Measurements from ENCODE around the gene MYO1C.

Gene MYO1C

GRCh38 chr17:1506649-1507267 lies 14.3 kb upstream of the MYO1C start:
- H3K27ac ChIP-seq (ENCODE audit: low read length) = no peak overlapping the region
- H3K36me3 ChIP-seq (ENCODE audit: control insufficient read depth in 2 of 2, insufficient read depth in 2 of 2, low read length in 2 of 2) = peaks cover 14 to 31% of the 10 kb centered on the region in 2 donors
- peaks cover 10% of the 10 kb centered on the region for H3K4me1 ChIP-seq (ENCODE audit: control insufficient read depth, insufficient read depth, low read length)
- H3K9me3 ChIP-seq (ENCODE audit: control insufficient read depth in 2 of 2, low read length in 2 of 2) = no peaks in the 10 kb centered on the region
- H3K4me3 ChIP-seq (ENCODE audit: low read length in 2 of 2) = no peak overlapping the region
- H3K9ac ChIP-seq (ENCODE audit: low read length in 2 of 2) = no peak overlapping the region
- no peaks in the 10 kb centered on the region for H3K27me3 ChIP-seq (ENCODE audit: control insufficient read depth in 1 of 2, insufficient read depth in 2 of 2, low read length in 2 of 2)

GRCh38 chr17:1505586-1505985 lies 13.1 kb upstream of the MYO1C start:
- Histone ChIP-seq H3K9me3 (ENCODE audit: control insufficient read depth in 2 of 2, low read length in 2 of 2) (no peaks in the 10 kb centered on the region), H3K27me3 (ENCODE audit: control insufficient read depth in 1 of 2, insufficient read depth in 2 of 2, low read length in 2 of 2) (no peaks in the 10 kb centered on the region), H3K27ac (ENCODE audit: low read length) (no peak overlapping the region), H3K36me3 (ENCODE audit: control insufficient read depth in 2 of 2, insufficient read depth in 2 of 2, low read length in 2 of 2) (peaks cover 14 to 31% of the 10 kb centered on the region in 2 donors), H3K4me3 (ENCODE audit: low read length in 2 of 2) (no peak overlapping the region), H3K4me1 (ENCODE audit: control insufficient read depth, insufficient read depth, low read length) (no peaks in the 10 kb centered on the region), H3K9ac (ENCODE audit: low read length in 2 of 2) (no peak overlapping the region)

- Histone ChIP-seq H3K9ac (ENCODE audit: low read length in 2 of 2) (no peak overlapping the region), H3K4me1 (ENCODE audit: control insufficient read depth, insufficient read depth, low read length) (no peaks in the 10 kb centered on the region), H3K36me3 (ENCODE audit: control insufficient read depth in 2 of 2, insufficient read depth in 2 of 2, low read length in 2 of 2) (peaks cover 14 to 33% of the 10 kb centered on the region in 2 donors), H3K27ac (ENCODE audit: low read length) (no peak overlapping the region), H3K9me3 (ENCODE audit: control insufficient read depth in 2 of 2, low read length in 2 of 2) (no peaks in the 10 kb centered on the region), H3K27me3 (ENCODE audit: control insufficient read depth in 1 of 2, insufficient read depth in 2 of 2, low read length in 2 of 2) (no peaks in the 10 kb centered on the region), H3K4me3 (ENCODE audit: low read length in 2 of 2) (no peak overlapping the region)
Measured at GRCh38 chr17:1504866-1505265, 12.4 kb upstream of the MYO1C start.

GRCh38 chr17:1503699-1504098 lies 11.2 kb upstream of the MYO1C start:
- no peaks in the 10 kb centered on the region for H3K9me3 ChIP-seq (ENCODE audit: control insufficient read depth in 2 of 2, low read length in 2 of 2)
- H3K27me3 ChIP-seq (ENCODE audit: control insufficient read depth in 1 of 2, insufficient read depth in 2 of 2, low read length in 2 of 2) = no peaks in the 10 kb centered on the region
- H3K27ac ChIP-seq (ENCODE audit: low read length) = no peak overlapping the region
- no peak overlapping the region for H3K4me3 ChIP-seq (ENCODE audit: low read length in 2 of 2)
- no peak overlapping the region for H3K9ac ChIP-seq (ENCODE audit: low read length in 2 of 2)
- H3K4me1 ChIP-seq (ENCODE audit: control insufficient read depth, insufficient read depth, low read length) = no peaks in the 10 kb centered on the region
- peaks cover 9 to 27% of the 10 kb centered on the region in 2 donors for H3K36me3 ChIP-seq (ENCODE audit: control insufficient read depth in 2 of 2, insufficient read depth in 2 of 2, low read length in 2 of 2)

- Histone ChIP-seq H3K27ac (ENCODE audit: low read length) (no peak overlapping the region), H3K9me3 (ENCODE audit: control insufficient read depth in 2 of 2, low read length in 2 of 2) (no peaks in the 10 kb centered on the region), H3K4me1 (ENCODE audit: control insufficient read depth, insufficient read depth, low read length) (peaks cover 29% of the 10 kb centered on the region), H3K36me3 (ENCODE audit: control insufficient read depth in 2 of 2, insufficient read depth in 2 of 2, low read length in 2 of 2) (peaks cover 0 to 17% of the 10 kb centered on the region in 2 donors), H3K9ac (ENCODE audit: low read length in 2 of 2) (no peak overlapping the region), H3K27me3 (ENCODE audit: control insufficient read depth in 1 of 2, insufficient read depth in 2 of 2, low read length in 2 of 2) (no peaks in the 10 kb centered on the region), H3K4me3 (ENCODE audit: low read length in 2 of 2) (no peak overlapping the region)
Measured at GRCh38 chr17:1498869-1499268, 6.4 kb upstream of the MYO1C start.

GRCh38 chr17:1498233-1498632 lies 5.7 kb upstream of the MYO1C start:
- no peaks in the 10 kb centered on the region for H3K27me3 ChIP-seq (ENCODE audit: control insufficient read depth in 1 of 2, insufficient read depth in 2 of 2, low read length in 2 of 2)
- no peaks in the 10 kb centered on the region for H3K9me3 ChIP-seq (ENCODE audit: control insufficient read depth in 2 of 2, low read length in 2 of 2)
- peaks cover 36% of the 10 kb centered on the region for H3K4me1 ChIP-seq (ENCODE audit: control insufficient read depth, insufficient read depth, low read length)
- H3K9ac ChIP-seq (ENCODE audit: low read length in 2 of 2) = no peak overlapping the region
- H3K36me3 ChIP-seq (ENCODE audit: control insufficient read depth in 2 of 2, insufficient read depth in 2 of 2, low read length in 2 of 2) = peaks cover 0 to 15% of the 10 kb centered on the region in 2 donors
- H3K27ac ChIP-seq (ENCODE audit: low read length) = no peak overlapping the region
- no peak overlapping the region for H3K4me3 ChIP-seq (ENCODE audit: low read length in 2 of 2)

- H3K9ac ChIP-seq (ENCODE audit: low read length in 2 of 2) = no peak overlapping the region
- H3K36me3 ChIP-seq (ENCODE audit: control insufficient read depth in 2 of 2, insufficient read depth in 2 of 2, low read length in 2 of 2) = peaks cover 0 to 15% of the 10 kb centered on the region in 2 donors
- no peaks in the 10 kb centered on the region for H3K27me3 ChIP-seq (ENCODE audit: control insufficient read depth in 1 of 2, insufficient read depth in 2 of 2, low read length in 2 of 2)
- no peak overlapping the region for H3K27ac ChIP-seq (ENCODE audit: low read length)
- no peak overlapping the region for H3K4me3 ChIP-seq (ENCODE audit: low read length in 2 of 2)
- H3K4me1 ChIP-seq (ENCODE audit: control insufficient read depth, insufficient read depth, low read length) = peaks cover 40% of the 10 kb centered on the region
- no peaks in the 10 kb centered on the region for H3K9me3 ChIP-seq (ENCODE audit: control insufficient read depth in 2 of 2, low read length in 2 of 2)
Measured at GRCh38 chr17:1497831-1498230, 5.3 kb upstream of the MYO1C start.

- Histone ChIP-seq H3K36me3 (ENCODE audit: control insufficient read depth in 2 of 2, insufficient read depth in 2 of 2, low read length in 2 of 2) (peaks cover 0 to 15% of the 10 kb centered on the region in 2 donors), H3K27ac (ENCODE audit: low read length) (peak overlapping the region; percentile 84), H3K27me3 (ENCODE audit: control insufficient read depth in 1 of 2, insufficient read depth in 2 of 2, low read length in 2 of 2) (no peaks in the 10 kb centered on the region), H3K9ac (ENCODE audit: low read length in 2 of 2) (no peak overlapping the region), H3K4me1 (ENCODE audit: control insufficient read depth, insufficient read depth, low read length) (peaks cover 49% of the 10 kb centered on the region), H3K4me3 (ENCODE audit: low read length in 2 of 2) (no peak overlapping the region), H3K9me3 (ENCODE audit: control insufficient read depth in 2 of 2, low read length in 2 of 2) (no peaks in the 10 kb centered on the region)
Measured at GRCh38 chr17:1496869-1497268, 4.4 kb upstream of the MYO1C start.

GRCh38 chr17:1495265-1495989 lies 2.9 kb upstream of the MYO1C start:
- H3K9ac ChIP-seq (ENCODE audit: low read length in 2 of 2) = peak overlapping the region; percentile 21 to 39
- no peaks in the 10 kb centered on the region for H3K9me3 ChIP-seq (ENCODE audit: control insufficient read depth in 2 of 2, low read length in 2 of 2)
- H3K36me3 ChIP-seq (ENCODE audit: control insufficient read depth in 2 of 2, insufficient read depth in 2 of 2, low read length in 2 of 2) = peaks cover 0 to 15% of the 10 kb centered on the region in 2 donors
- H3K4me3 ChIP-seq (ENCODE audit: low read length in 2 of 2) = peak overlapping the region; percentile 17 to 54
- H3K27me3 ChIP-seq (ENCODE audit: control insufficient read depth in 1 of 2, insufficient read depth in 2 of 2, low read length in 2 of 2) = no peaks in the 10 kb centered on the region
- peaks cover 58% of the 10 kb centered on the region for H3K4me1 ChIP-seq (ENCODE audit: control insufficient read depth, insufficient read depth, low read length)
- H3K27ac ChIP-seq (ENCODE audit: low read length) = peak overlapping the region; percentile 84

GRCh38 chr17:1494736-1495253 lies 2.3 kb upstream of the MYO1C start:
- Histone ChIP-seq H3K27me3 (ENCODE audit: control insufficient read depth in 1 of 2, insufficient read depth in 2 of 2, low read length in 2 of 2) (no peaks in the 10 kb centered on the region), H3K36me3 (ENCODE audit: control insufficient read depth in 2 of 2, insufficient read depth in 2 of 2, low read length in 2 of 2) (peaks cover 0 to 14% of the 10 kb centered on the region in 2 donors), H3K27ac (ENCODE audit: low read length) (peak overlapping the region; percentile 84), H3K9me3 (ENCODE audit: control insufficient read depth in 2 of 2, low read length in 2 of 2) (no peaks in the 10 kb centered on the region), H3K4me1 (ENCODE audit: control insufficient read depth, insufficient read depth, low read length) (peaks cover 64% of the 10 kb centered on the region), H3K4me3 (ENCODE audit: low read length in 2 of 2) (peak overlapping the region; percentile 17 to 54), H3K9ac (ENCODE audit: low read length in 2 of 2) (peak overlapping the region; percentile 21 to 39)

GRCh38 chr17:1494203-1494602 lies 1.7 kb upstream of the MYO1C start:
- Histone ChIP-seq H3K9me3 (ENCODE audit: control insufficient read depth in 2 of 2, low read length in 2 of 2) (no peaks in the 10 kb centered on the region), H3K27ac (ENCODE audit: low read length) (peak overlapping the region; percentile 84), H3K36me3 (ENCODE audit: control insufficient read depth in 2 of 2, insufficient read depth in 2 of 2, low read length in 2 of 2) (peaks cover 0 to 14% of the 10 kb centered on the region in 2 donors), H3K4me3 (ENCODE audit: low read length in 2 of 2) (no peak overlapping the region), H3K4me1 (ENCODE audit: control insufficient read depth, insufficient read depth, low read length) (peaks cover 69% of the 10 kb centered on the region), H3K9ac (ENCODE audit: low read length in 2 of 2) (peak overlapping the region; percentile 5 to 39), H3K27me3 (ENCODE audit: control insufficient read depth in 1 of 2, insufficient read depth in 2 of 2, low read length in 2 of 2) (no peaks in the 10 kb centered on the region)

Measured in stomach smooth muscle (tissue), 2 donors.